HUES6 (cell line): ENCODE results near the gene IRF4.

Source experiments
- H3K27ac ChIP-seq: 2 replicates; pipeline ENCODE4 v1.7.0; 2013; ENCODE audit warnings: low read depth, mild to moderate bottlenecking, low read length, inconsistent platforms
- H3K27me3 ChIP-seq: 2 replicates; pipeline ENCODE4 v1.6.1; 2013; ENCODE audit warnings: low read length; ENCODE audit not compliant: control insufficient read depth, insufficient read depth
- H3K36me3 ChIP-seq: 2 replicates; pipeline ENCODE4 v1.6.1; 2013; ENCODE audit warnings: low read length; ENCODE audit not compliant: control insufficient read depth, insufficient read depth
- H3K4me1 ChIP-seq: 2 replicates; pipeline ENCODE4 v1.6.1; 2013; ENCODE audit warnings: low read length; ENCODE audit not compliant: control insufficient read depth, insufficient read depth
- H3K4me3 ChIP-seq: 2 replicates; pipeline ENCODE4 v1.5.1; 2013; ENCODE audit warnings: low read depth, low read length
- H3K9ac ChIP-seq: one replicate; pipeline ENCODE4 v1.6.1; 2013; ENCODE audit warnings: mild to moderate bottlenecking, low read length
- H3K9me3 ChIP-seq: 2 replicates; pipeline ENCODE4 v1.6.1; 2013; ENCODE audit warnings: low read depth, low read length; ENCODE audit not compliant: control insufficient read depth, insufficient read depth

The IRF4 gene

GRCh38 chr6:395432-396125, 4.0 kb downstream of the IRF4 start:
- H3K4me3 ChIP-seq: no peak overlapping the region
- 0 out of 2 replicates have a peak, but pooled peaks cover 3% of the 10 kb centered on the region for H3K4me1 ChIP-seq
- no peak overlapping the region for H3K27ac ChIP-seq
- H3K27me3 ChIP-seq: peaks cover 75% of the 10 kb centered on the region
- H3K9ac ChIP-seq: no peak overlapping the region
- no peaks in the 10 kb centered on the region for H3K9me3 ChIP-seq
- H3K36me3 ChIP-seq: no peaks in the 10 kb centered on the region

- Histone ChIP-seq H3K4me3 (no peak overlapping the region), H3K9ac (no peak overlapping the region), H3K9me3 (no peaks in the 10 kb centered on the region), H3K27me3 (peaks cover 70% of the 10 kb centered on the region), H3K36me3 (no peaks in the 10 kb centered on the region), H3K27ac (no peak overlapping the region), H3K4me1 (0 out of 2 replicates have a peak, but pooled peaks cover 3% of the 10 kb centered on the region)
These were observed 4.6 kb downstream of the IRF4 start for GRCh38 chr6:396126-396520.

- Histone ChIP-seq H3K4me3 (no peak overlapping the region), H3K9ac (no peak overlapping the region), H3K27me3 (peaks cover 62% of the 10 kb centered on the region), H3K36me3 (no peaks in the 10 kb centered on the region), H3K4me1 (0 out of 2 replicates have a peak, but pooled peaks cover 3% of the 10 kb centered on the region), H3K27ac (no peak overlapping the region), H3K9me3 (no peaks in the 10 kb centered on the region)
These were observed 5.5 kb downstream of the IRF4 start for GRCh38 chr6:397056-397455.

- H3K9ac ChIP-seq: no peak overlapping the region
- H3K36me3 ChIP-seq: no peaks in the 10 kb centered on the region
- 0 out of 2 replicates have a peak, but pooled peaks cover 3% of the 10 kb centered on the region for H3K4me1 ChIP-seq
- H3K9me3 ChIP-seq: no peaks in the 10 kb centered on the region
- H3K27me3 ChIP-seq: peaks cover 56% of the 10 kb centered on the region
- no peak overlapping the region for H3K27ac ChIP-seq
- H3K4me3 ChIP-seq: no peak overlapping the region
These were observed 6.1 kb downstream of the IRF4 start for GRCh38 chr6:397604-398003.

- Histone ChIP-seq H3K4me3 (no peak overlapping the region), H3K27ac (no peak overlapping the region), H3K27me3 (peaks cover 52% of the 10 kb centered on the region), H3K4me1 (0 out of 2 replicates have a peak, but pooled peaks cover 3% of the 10 kb centered on the region), H3K36me3 (no peaks in the 10 kb centered on the region), H3K9ac (no peak overlapping the region), H3K9me3 (no peaks in the 10 kb centered on the region)
These were observed 6.5 kb downstream of the IRF4 start for GRCh38 chr6:398065-398464.

GRCh38 chr6:398558-399078, 7.1 kb downstream of the IRF4 start:
- no peak overlapping the region for H3K27ac ChIP-seq
- H3K27me3 ChIP-seq: peaks cover 46% of the 10 kb centered on the region
- H3K9ac ChIP-seq: no peak overlapping the region
- H3K9me3 ChIP-seq: no peaks in the 10 kb centered on the region
- H3K36me3 ChIP-seq: no peaks in the 10 kb centered on the region
- 0 out of 2 replicates have a peak, but pooled peaks cover 3% of the 10 kb centered on the region for H3K4me1 ChIP-seq
- no peak overlapping the region for H3K4me3 ChIP-seq

- no peaks in the 10 kb centered on the region for H3K4me1 ChIP-seq
These were observed 8.4 kb downstream of the IRF4 start for GRCh38 chr6:399785-400534.

GRCh38 chr6:400815-401214, 9.3 kb downstream of the IRF4 start:
- peaks cover 24% of the 10 kb centered on the region for H3K27me3 ChIP-seq

More at GRCh38 chr6:399785-400534, 8.4 kb downstream of the IRF4 start:
- H3K9ac ChIP-seq: no peak overlapping the region
- H3K27ac ChIP-seq: no peak overlapping the region
- H3K36me3 ChIP-seq: no peaks in the 10 kb centered on the region
- H3K4me3 ChIP-seq: no peak overlapping the region
- no peaks in the 10 kb centered on the region for H3K9me3 ChIP-seq
- H3K27me3 ChIP-seq: peaks cover 33% of the 10 kb centered on the region

GRCh38 chr6:401239-401993, 9.9 kb downstream of the IRF4 start:
- Histone ChIP-seq H3K9me3 (no peaks in the 10 kb centered on the region), H3K4me3 (no peak overlapping the region), H3K9ac (no peak overlapping the region)

More at GRCh38 chr6:400815-401214, 9.3 kb downstream of the IRF4 start:
- Histone ChIP-seq H3K36me3 (no peaks in the 10 kb centered on the region), H3K9me3 (no peaks in the 10 kb centered on the region), H3K9ac (no peak overlapping the region), H3K27ac (no peak overlapping the region), H3K4me1 (no peaks in the 10 kb centered on the region), H3K4me3 (no peak overlapping the region)

GRCh38 chr6:401994-402640, 10.6 kb downstream of the IRF4 start:
- no peak overlapping the region for H3K27ac ChIP-seq
- H3K9me3 ChIP-seq: no peaks in the 10 kb centered on the region
- peaks cover 14% of the 10 kb centered on the region for H3K27me3 ChIP-seq
- no peak overlapping the region for H3K4me3 ChIP-seq
- no peaks in the 10 kb centered on the region for H3K36me3 ChIP-seq
- no peak overlapping the region for H3K9ac ChIP-seq
- H3K4me1 ChIP-seq: no peaks in the 10 kb centered on the region

More at GRCh38 chr6:401239-401993, 9.9 kb downstream of the IRF4 start:
- no peak overlapping the region for H3K27ac ChIP-seq
- H3K4me1 ChIP-seq: no peaks in the 10 kb centered on the region
- peaks cover 18% of the 10 kb centered on the region for H3K27me3 ChIP-seq
- H3K36me3 ChIP-seq: no peaks in the 10 kb centered on the region
